ENCODE results near the gene LCN6. TPM values are rescaled to one million over a fixed set of nuclear protein-coding genes. Genes with fewer than 3 reads are reported as not detected.

LCN6 gene
- total RNA-seq, 2 donors from 2014 or later = 0.56 to 1.2 TPM

DNA sequence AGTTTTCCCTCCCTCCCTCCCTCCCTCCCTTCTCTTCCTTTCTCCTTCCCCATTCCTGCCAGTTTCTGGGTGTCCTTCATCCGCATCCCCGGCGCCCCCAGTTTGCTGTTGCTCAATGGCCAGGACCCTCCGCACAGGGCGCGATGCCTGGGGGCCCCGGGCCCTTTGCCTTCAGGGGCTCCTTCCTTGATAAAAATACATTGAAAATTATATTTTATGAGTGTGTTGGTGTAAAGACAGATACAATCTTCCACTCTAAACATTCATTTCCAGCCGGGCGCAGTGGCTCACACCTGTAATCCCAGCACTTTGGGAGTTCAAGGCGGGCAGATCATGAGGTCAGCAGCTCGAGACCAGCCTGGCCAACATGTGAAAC, 53.5 kb downstream of the LCN6 start:
- Histone ChIP-seq H3K9me3 (no peaks in the 10 kb centered on the region), H3K36me3 (no peaks in the 10 kb centered on the region), H3K4me1 (peaks cover 38% of the 10 kb centered on the region), H3K4me3 (no peak overlapping the region), H3K27ac (no peak overlapping the region), H3K9ac (ENCODE audit: low read depth in 2 of 2, low read length in 2 of 2) (peak overlapping the region in 1 of 2 donors; percentile 35), H3K27me3 (no peaks in the 10 kb centered on the region)
- intact Hi-C loops (cut with DNase I) = no loop called here
- TF ChIP-seq, protein P1, sequence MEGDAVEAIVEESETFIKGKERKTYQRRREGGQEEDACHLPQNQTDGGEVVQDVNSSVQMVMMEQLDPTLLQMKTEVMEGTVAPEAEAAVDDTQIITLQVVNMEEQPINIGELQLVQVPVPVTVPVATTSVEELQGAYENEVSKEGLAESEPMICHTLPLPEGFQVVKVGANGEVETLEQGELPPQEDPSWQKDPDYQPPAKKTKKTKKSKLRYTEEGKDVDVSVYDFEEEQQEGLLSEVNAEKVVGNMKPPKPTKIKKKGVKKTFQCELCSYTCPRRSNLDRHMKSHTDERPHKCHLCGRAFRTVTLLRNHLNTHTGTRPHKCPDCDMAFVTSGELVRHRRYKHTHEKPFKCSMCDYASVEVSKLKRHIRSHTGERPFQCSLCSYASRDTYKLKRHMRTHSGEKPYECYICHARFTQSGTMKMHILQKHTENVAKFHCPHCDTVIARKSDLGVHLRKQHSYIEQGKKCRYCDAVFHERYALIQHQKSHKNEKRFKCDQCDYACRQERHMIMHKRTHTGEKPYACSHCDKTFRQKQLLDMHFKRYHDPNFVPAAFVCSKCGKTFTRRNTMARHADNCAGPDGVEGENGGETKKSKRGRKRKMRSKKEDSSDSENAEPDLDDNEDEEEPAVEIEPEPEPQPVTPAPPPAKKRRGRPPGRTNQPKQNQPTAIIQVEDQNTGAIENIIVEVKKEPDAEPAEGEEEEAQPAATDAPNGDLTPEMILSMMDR (IDR thresholded peaks at IDR 0.05) = no peak
- no peak for DNase-seq

DNA sequence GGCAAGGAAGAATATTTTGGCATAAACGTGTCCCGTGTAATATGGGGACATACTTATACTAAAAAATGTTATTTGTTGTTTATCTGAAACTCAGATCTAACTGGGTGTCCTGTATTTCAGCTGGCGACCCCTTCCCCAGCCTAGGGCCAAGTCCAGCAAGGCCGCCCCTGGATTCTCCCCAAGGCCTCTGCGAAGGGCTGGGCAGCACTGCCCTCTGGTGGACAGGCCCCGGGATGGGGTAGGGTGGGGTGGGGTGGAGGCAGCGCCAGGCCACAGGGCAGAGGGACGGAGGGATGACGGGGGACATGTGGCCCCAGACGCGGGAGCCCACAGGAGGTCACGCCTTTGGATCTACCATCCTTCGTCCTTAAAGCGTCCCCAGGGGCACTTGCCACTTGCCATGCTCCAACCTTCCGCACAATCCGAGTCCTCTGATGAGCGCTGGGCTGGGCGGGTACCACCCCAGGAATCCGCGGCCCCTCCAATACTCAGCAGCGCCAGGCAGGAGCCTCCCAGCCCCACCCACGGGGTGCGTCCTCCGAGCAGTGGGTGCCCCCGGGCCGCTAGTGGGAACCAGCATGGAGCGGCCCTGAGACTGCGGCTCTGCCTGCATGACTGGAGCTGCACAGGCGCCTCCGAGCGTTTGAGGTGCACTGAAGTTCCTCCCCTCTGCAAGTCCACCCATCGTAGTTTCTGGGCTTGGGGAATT, 54.0 kb downstream of the LCN6 start:
- peak overlapping the region; percentile 39 for H3K27ac ChIP-seq
- no peak overlapping the region for H3K4me3 ChIP-seq
- TF ChIP-seq, protein P1 (IDR thresholded peaks at IDR 0.05) = peak; percentile 77
- H3K27me3 ChIP-seq = no peaks in the 10 kb centered on the region
- H3K9ac ChIP-seq (ENCODE audit: low read depth in 2 of 2, low read length in 2 of 2) = peak overlapping the region in 1 of 2 donors; percentile 42
- no peaks in the 10 kb centered on the region for H3K36me3 ChIP-seq
- intact Hi-C loops (cut with DNase I) = no loop called here
- DNase-seq = peak; percentile 85
- peaks cover 38% of the 10 kb centered on the region for H3K4me1 ChIP-seq
- H3K9me3 ChIP-seq = no peaks in the 10 kb centered on the region

Small RNA genes lying within 50 kb of the gene (microRNA-seq; reads per million reads assigned to microRNA genes)
- gene MIR6722 = not detected

Other genes with a start within 250 kb of the LCN6 start
- 10 to 100 TPM; 49.3 to 99.4 TPM for gene NOTCH1, start 202.5 kb downstream of the LCN6 start, total RNA-seq
- gene EGFL7, start 85.6 kb downstream of the LCN6 start, total RNA-seq = 10 to 100 TPM; 17.3 to 28.4 TPM
- 100 to 1,000 TPM; 197 to 372 TPM for gene AGPAT2, start 61.1 kb downstream of the LCN6 start, total RNA-seq
- gene DIPK1B, start 36.0 kb downstream of the LCN6 start, total RNA-seq = 1 to 10 TPM in 1 of 2 donors, under 1 TPM in 1; 0.82 to 2.8 TPM
- gene LCN10, start 5.6 kb downstream of the LCN6 start, total RNA-seq = 1 to 10 TPM in 1 of 2 donors, under 1 TPM in 1; 0.11 to 3.3 TPM
- not detected for gene LCN8, start 9.7 kb upstream of the LCN6 start, total RNA-seq
- gene LCN15, start 16.0 kb upstream of the LCN6 start, total RNA-seq = 1 to 10 TPM in 1 of 2 donors, not detected in 1; 3.4 TPM
- 100 to 1,000 TPM; 236 to 366 TPM for gene TMEM141, start 42.8 kb upstream of the LCN6 start, total RNA-seq
- gene CCDC183, start 47.8 kb upstream of the LCN6 start, total RNA-seq = 10 to 100 TPM in 1 of 2 donors, 1 to 10 TPM in 1; 2.4 to 20.0 TPM
- 100 to 1,000 TPM; 126 to 163 TPM for gene RABL6, start 59.4 kb upstream of the LCN6 start, total RNA-seq
- gene AJM1, start 94.0 kb upstream of the LCN6 start, total RNA-seq = 10 to 100 TPM; 11.5 to 17.1 TPM
- 100 to 1,000 TPM; 137 to 176 TPM for gene PHPT1, start 100.9 kb upstream of the LCN6 start, total RNA-seq
- 10 to 100 TPM; 11.0 to 61.7 TPM for gene MAMDC4, start 103.8 kb upstream of the LCN6 start, total RNA-seq
- 100 to 1,000 TPM; 442 to 494 TPM for gene EDF1, start 117.8 kb upstream of the LCN6 start, total RNA-seq
- 10 to 100 TPM; 22.4 to 50.6 TPM for gene TRAF2, start 138.0 kb upstream of the LCN6 start, total RNA-seq
- 100 to 1,000 TPM; 162 to 174 TPM for gene FBXW5, start 196.2 kb upstream of the LCN6 start, total RNA-seq
- gene C8G, start 196.7 kb upstream of the LCN6 start, total RNA-seq = 10 to 100 TPM in 1 of 2 donors, 1 to 10 TPM in 1; 5.3 to 11.9 TPM
- 1 to 10 TPM; 6.5 to 8.6 TPM for gene LCN12, start 203.7 kb upstream of the LCN6 start, total RNA-seq
- gene PTGDS, start 229.0 kb upstream of the LCN6 start, total RNA-seq = 10 to 100 TPM; 15.9 to 26.1 TPM
- gene LCNL1, start 234.5 kb upstream of the LCN6 start, total RNA-seq = not detected
- gene PAXX, start 243.9 kb upstream of the LCN6 start, total RNA-seq = 10 to 100 TPM; 29.9 to 81.0 TPM
- gene CLIC3, start 248.0 kb upstream of the LCN6 start, total RNA-seq = 10 to 100 TPM in 1 of 2 donors, 1 to 10 TPM in 1; 3.6 to 15.4 TPM

Data from colonic mucosa (tissue), 4 donors.